ENCODE results near the gene ERP27. TPM values are rescaled to one million over a fixed set of nuclear protein-coding genes. Genes with fewer than 3 reads are reported as not detected.

ERP27 gene
- total RNA-seq, 4 donors from 2014 or later, result 0.42 TPM; not detected in 3

DNA sequence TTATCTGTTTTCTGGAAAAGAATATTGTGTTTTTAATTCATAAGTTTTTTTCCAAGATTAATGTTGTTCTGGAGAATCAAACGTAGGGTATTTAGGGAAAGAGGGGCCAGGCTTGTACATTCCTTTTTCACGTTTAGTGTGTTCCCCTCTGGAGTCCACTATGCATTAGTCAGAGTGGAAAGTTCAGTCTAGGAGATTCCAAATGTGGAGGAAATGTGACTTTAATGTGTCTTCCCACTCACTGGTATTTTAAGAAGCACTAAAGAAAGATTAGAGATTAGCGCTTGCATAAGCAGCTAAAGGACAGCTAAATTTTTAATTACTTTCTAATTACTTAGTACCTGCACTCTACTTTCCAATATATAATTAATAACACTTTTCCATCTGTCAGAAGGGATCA lies 30.1 kb upstream of the ERP27 start:
- Histone ChIP-seq H3K27ac (no peak overlapping the region), H3K4me1 (no peaks in the 10 kb centered on the region), H3K36me3 (no peaks in the 10 kb centered on the region), H3K9me3 (no peaks in the 10 kb centered on the region), H3K27me3 (no peaks in the 10 kb centered on the region), H3K4me3 (no peak overlapping the region)
- in situ Hi-C loops (cut with MboI; ENCODE audit: low sequenced_read_pairs in 4 of 4) (no loop called here), intact Hi-C loops (cut with DNase I; ENCODE audit: low total_unique reads) (no loop called here)
- ATAC-seq (no peak), DNase-seq (no peak)
- TF ChIP-seq, protein P1, sequence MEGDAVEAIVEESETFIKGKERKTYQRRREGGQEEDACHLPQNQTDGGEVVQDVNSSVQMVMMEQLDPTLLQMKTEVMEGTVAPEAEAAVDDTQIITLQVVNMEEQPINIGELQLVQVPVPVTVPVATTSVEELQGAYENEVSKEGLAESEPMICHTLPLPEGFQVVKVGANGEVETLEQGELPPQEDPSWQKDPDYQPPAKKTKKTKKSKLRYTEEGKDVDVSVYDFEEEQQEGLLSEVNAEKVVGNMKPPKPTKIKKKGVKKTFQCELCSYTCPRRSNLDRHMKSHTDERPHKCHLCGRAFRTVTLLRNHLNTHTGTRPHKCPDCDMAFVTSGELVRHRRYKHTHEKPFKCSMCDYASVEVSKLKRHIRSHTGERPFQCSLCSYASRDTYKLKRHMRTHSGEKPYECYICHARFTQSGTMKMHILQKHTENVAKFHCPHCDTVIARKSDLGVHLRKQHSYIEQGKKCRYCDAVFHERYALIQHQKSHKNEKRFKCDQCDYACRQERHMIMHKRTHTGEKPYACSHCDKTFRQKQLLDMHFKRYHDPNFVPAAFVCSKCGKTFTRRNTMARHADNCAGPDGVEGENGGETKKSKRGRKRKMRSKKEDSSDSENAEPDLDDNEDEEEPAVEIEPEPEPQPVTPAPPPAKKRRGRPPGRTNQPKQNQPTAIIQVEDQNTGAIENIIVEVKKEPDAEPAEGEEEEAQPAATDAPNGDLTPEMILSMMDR (IDR thresholded peaks at IDR 0.05 in 4 of 5, conservative IDR thresholded peaks at IDR 0.05 in 1 of 5), result no peak
- no peak for TF ChIP-seq POLR2A (IDR thresholded peaks at IDR 0.05)

DNA sequence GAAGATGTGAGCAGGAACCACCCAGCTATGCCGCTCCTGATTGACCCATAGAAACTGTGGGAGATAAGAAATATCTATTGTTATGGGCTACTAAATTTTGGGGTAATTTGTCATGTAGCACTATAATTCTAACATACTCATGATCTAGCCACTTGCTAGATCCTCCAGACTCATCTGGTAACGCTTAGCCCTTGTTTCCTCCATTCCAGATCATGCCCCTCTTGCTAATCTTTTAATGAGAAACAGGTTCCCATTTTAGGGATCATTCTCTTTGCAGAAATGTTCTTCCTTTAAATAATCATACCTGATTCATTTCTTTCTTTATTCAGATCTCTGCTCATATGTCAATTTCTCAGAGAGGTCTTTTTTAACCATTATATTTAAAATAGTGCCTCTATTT lies 26.9 kb upstream of the ERP27 start:
- Histone ChIP-seq H3K27ac (no peak overlapping the region), H3K9me3 (no peaks in the 10 kb centered on the region), H3K36me3 (no peaks in the 10 kb centered on the region), H3K4me1 (no peaks in the 10 kb centered on the region), H3K27me3 (no peaks in the 10 kb centered on the region), H3K4me3 (no peak overlapping the region)
- in situ Hi-C loops (cut with MboI; ENCODE audit: low sequenced_read_pairs in 4 of 4) (no loop called here), intact Hi-C loops (cut with DNase I; ENCODE audit: low total_unique reads) (no loop called here)
- DNase-seq (no peak), ATAC-seq (no peak)
- no peak for TF ChIP-seq POLR2A (IDR thresholded peaks at IDR 0.05)
- TF ChIP-seq, protein P1 (IDR thresholded peaks at IDR 0.05 in 4 of 5, conservative IDR thresholded peaks at IDR 0.05 in 1 of 5), result no peak

DNA sequence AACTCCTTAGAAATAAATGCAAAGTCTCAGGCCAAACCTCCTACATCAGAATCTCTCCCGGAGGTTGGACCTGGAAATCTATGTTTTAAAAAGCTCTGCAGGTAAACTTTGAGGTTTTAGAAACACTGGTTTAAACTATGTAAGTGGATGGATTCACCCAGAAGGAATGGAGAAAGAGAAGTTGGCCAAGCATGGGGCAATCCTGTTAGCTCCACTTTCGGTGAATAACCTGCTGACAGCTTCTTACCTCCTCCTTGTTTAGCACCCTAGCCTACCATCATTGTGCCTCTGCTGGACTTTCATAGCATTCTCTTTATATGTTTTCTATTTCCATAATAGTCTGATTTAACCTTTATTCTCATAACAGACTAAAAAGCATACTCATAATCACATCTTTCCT lies 26.1 kb upstream of the ERP27 start:
- in situ Hi-C loops (cut with MboI; ENCODE audit: low sequenced_read_pairs in 4 of 4), result no loop called here

DNA sequence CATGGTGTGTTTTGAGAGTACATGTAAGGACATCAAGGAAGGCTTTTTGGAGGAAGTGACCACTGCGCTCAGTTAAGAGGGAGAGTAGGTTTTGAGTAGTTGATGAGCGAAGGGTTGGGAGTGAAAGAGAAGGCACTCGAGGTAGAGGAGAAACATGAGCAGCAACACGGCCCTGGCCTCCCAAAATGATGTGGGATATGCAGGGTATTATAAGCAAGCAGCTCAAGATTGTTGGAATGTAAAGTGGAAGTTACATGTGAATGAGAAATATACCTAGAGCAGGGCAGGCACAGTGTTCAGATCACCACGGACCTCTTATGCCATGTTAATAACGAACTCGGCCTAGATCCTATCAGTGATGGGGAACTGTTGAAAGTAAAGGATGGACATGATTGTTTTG lies 25.2 kb upstream of the ERP27 start:
- peak overlapping the region in 1 of 4 donors; percentile 72 for H3K27ac ChIP-seq
- DNase-seq (no peak), ATAC-seq (no peak)
- no peak overlapping the region for H3K4me3 ChIP-seq
- no peaks in the 10 kb centered on the region for H3K27me3 ChIP-seq
- H3K4me1 ChIP-seq, result no peaks in the 10 kb centered on the region
- in situ Hi-C loops (cut with MboI; ENCODE audit: low sequenced_read_pairs in 4 of 4), result no loop called here
- no peaks in the 10 kb centered on the region for H3K9me3 ChIP-seq
- intact Hi-C loops (cut with DNase I; ENCODE audit: low total_unique reads), result no loop called here
- no peaks in the 10 kb centered on the region for H3K36me3 ChIP-seq
- TF ChIP-seq POLR2A (IDR thresholded peaks at IDR 0.05), result no peak
- TF ChIP-seq, protein P1 (IDR thresholded peaks at IDR 0.05 in 4 of 5, conservative IDR thresholded peaks at IDR 0.05 in 1 of 5), result no peak

More for the DNA sequence above, 26.1 kb upstream of the ERP27 start:
- no peaks in the 10 kb centered on the region for H3K4me1 ChIP-seq
- H3K27ac ChIP-seq, result no peak overlapping the region
- DNase-seq (no peak), ATAC-seq (no peak)
- no peak overlapping the region for H3K4me3 ChIP-seq
- intact Hi-C loops (cut with DNase I; ENCODE audit: low total_unique reads), result no loop called here
- H3K36me3 ChIP-seq, result no peaks in the 10 kb centered on the region
- H3K27me3 ChIP-seq, result no peaks in the 10 kb centered on the region
- no peaks in the 10 kb centered on the region for H3K9me3 ChIP-seq
- no peak for TF ChIP-seq POLR2A (IDR thresholded peaks at IDR 0.05)
- TF ChIP-seq, protein P1 (IDR thresholded peaks at IDR 0.05 in 4 of 5, conservative IDR thresholded peaks at IDR 0.05 in 1 of 5), result no peak

DNA sequence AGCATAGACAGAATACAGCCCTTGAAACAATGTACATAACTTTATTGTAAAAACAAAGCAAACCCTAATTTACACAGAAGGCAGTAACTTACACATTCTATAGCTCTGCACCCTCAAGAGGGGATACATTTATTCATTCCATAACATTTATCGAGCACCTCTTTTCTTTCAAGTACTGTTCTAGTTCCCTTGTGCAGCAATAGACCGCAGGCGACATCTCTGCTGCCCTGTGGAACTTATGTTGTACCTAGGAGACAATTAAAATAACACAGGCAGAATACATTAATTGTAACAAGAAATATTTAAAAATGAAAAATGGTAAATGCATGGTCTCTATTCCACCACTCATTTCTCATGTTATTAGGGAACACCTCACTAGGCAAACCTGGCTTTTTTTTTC lies 24.5 kb upstream of the ERP27 start:
- no peak overlapping the region for H3K4me3 ChIP-seq
- no peaks in the 10 kb centered on the region for H3K4me1 ChIP-seq
- intact Hi-C loops (cut with DNase I; ENCODE audit: low total_unique reads), result no loop called here

More for the DNA sequence above, 24.5 kb upstream of the ERP27 start:
- in situ Hi-C loops (cut with MboI; ENCODE audit: low sequenced_read_pairs in 4 of 4), result no loop called here
- TF ChIP-seq, protein P1 (IDR thresholded peaks at IDR 0.05 in 4 of 5, conservative IDR thresholded peaks at IDR 0.05 in 1 of 5), result no peak
- no peak for TF ChIP-seq POLR2A (IDR thresholded peaks at IDR 0.05)
- H3K36me3 ChIP-seq, result no peaks in the 10 kb centered on the region
- H3K27ac ChIP-seq, result peak overlapping the region; percentile 66 to 72 (median 69)
- H3K27me3 ChIP-seq, result no peaks in the 10 kb centered on the region
- ATAC-seq (no peak), DNase-seq (no peak)
- no peaks in the 10 kb centered on the region for H3K9me3 ChIP-seq

All from gastrocnemius medialis (tissue), 4 donors.